HL-60 (cell line): ENCODE results near the gene FAM83C.

Experiments
- DNase-seq, 2 experiments: peaks; one replicate each; pipeline ENCODE4 v3.0.0-alpha.2; 2010 to 2020; ENCODE audit warnings: low read depth in 1 of 2, low spot score in 1 of 2
- H3K27ac ChIP-seq: fragments of 250-450 bp; sonication (Bioruptor Pico); replicated peaks from 2 replicates; pipeline ENCODE4 v1.5.1; 2020; ENCODE audit warnings: mild to moderate bottlenecking, moderate library complexity
- H3K27me3 ChIP-seq: fragments of 250-450 bp; sonication (Bioruptor Pico); 2 replicates; pipeline ENCODE4 v1.5.1; 2021; ENCODE audit warnings: mild to moderate bottlenecking, moderate library complexity; ENCODE audit not compliant: insufficient read depth, poor library complexity, severe bottlenecking
- H3K4me3 ChIP-seq: replicated peaks from 2 replicates; pipeline ENCODE4 v1.5.1; 2011; ENCODE audit warnings: mild to moderate bottlenecking, control low read depth, low read length; ENCODE audit not compliant: insufficient read depth
- CTCF ChIP-seq: IDR thresholded peaks from one replicate; pipeline ENCODE4 v1.5.1; 2011; ENCODE audit warnings: low read length, control low read depth, inconsistent platforms; ENCODE audit not compliant: insufficient read depth
- GABPA ChIP-seq: IDR thresholded peaks from 2 replicates; pipeline ENCODE4 v1.6.1; 2012; ENCODE audit warnings: low read depth
- POLR2AphosphoS5 ChIP-seq: IDR thresholded peaks from 2 replicates; pipeline ENCODE4 v1.6.1; 2012; ENCODE audit warnings: low read depth
- REST ChIP-seq: IDR thresholded peaks from 2 replicates; pipeline ENCODE4 v1.6.1; 2012; ENCODE audit warnings: low read depth; ENCODE audit not compliant: insufficient replicate concordance
- SPI1 ChIP-seq: IDR thresholded peaks from 2 replicates; pipeline ENCODE4 v1.6.1; 2012; ENCODE audit warnings: low read depth, mild to moderate bottlenecking, borderline replicate concordance
- long read RNA-seq: library from polyadenylated mRNA; unstranded; transcript quantifications from one replicate; pipeline ENCODE4 v2.0.0, GENCODE V29; 2020

FAM83C gene
- long read RNA-seq = 0 reads

GRCh38 chr20:35291654-35292503, at the start of gene FAM83C:
FAM83C (minus strand) TSS chr20:35292425; CDS start chr20:35292304, 121 bp downstream.
- DNase-seq = no peak
- Histone ChIP-seq H3K27me3 (no peaks in the 10 kb centered on the region), H3K27ac (no peak within 1 kb of the TSS), H3K4me3 (no peak within 1 kb of the TSS)
- TF ChIP-seq REST = no peak
- no peak for TF ChIP-seq POLR2AphosphoS5
- TF ChIP-seq SPI1 = no peak
- TF ChIP-seq CTCF = no peak
- TF ChIP-seq GABPA = no peak

- H3K27ac ChIP-seq = no peak overlapping the region
- TF ChIP-seq REST (no peak), GABPA (no peak), SPI1 (no peak)
- no peak for DNase-seq
These were observed 49.3 kb upstream of the FAM83C start for GRCh38 chr20:35341366-35342028.

GRCh38 chr20:35340436-35340835, 48.2 kb upstream of the FAM83C start:
- Histone ChIP-seq H3K4me3 (no peak overlapping the region), H3K27ac (no peak overlapping the region), H3K27me3 (no peaks in the 10 kb centered on the region)
- no peak for DNase-seq
- TF ChIP-seq REST (no peak), POLR2AphosphoS5 (no peak), SPI1 (no peak), GABPA (no peak)

More at GRCh38 chr20:35341366-35342028, 49.3 kb upstream of the FAM83C start:
- Histone ChIP-seq H3K4me3 (no peak overlapping the region), H3K27me3 (no peaks in the 10 kb centered on the region)

GRCh38 chr20:35339636-35340035, 47.4 kb upstream of the FAM83C start:
- no peaks in the 10 kb centered on the region for H3K27me3 ChIP-seq
- H3K27ac ChIP-seq = no peak overlapping the region
- no peak for DNase-seq
- no peak for TF ChIP-seq POLR2AphosphoS5
- H3K4me3 ChIP-seq = no peak overlapping the region
